Muscle layer of colon (tissue), 2 donors: ENCODE measurements around the gene ARHGEF16.

Experiments
- H3K27ac ChIP-seq: one replicate; pipeline ENCODE4 v1.7.0; 2013; ENCODE audit warnings: low read depth, mild to moderate bottlenecking, low read length, moderate library complexity
- H3K27me3 ChIP-seq, 2 donors: one replicate each; pipeline ENCODE4 v1.7.0; 2013; ENCODE audit warnings: low read length in 2 of 2, mild to moderate bottlenecking in 2 of 2; ENCODE audit not compliant: insufficient read depth in 2 of 2, control insufficient read depth in 1 of 2
- H3K36me3 ChIP-seq: one replicate; pipeline ENCODE4 v1.7.0; 2013; ENCODE audit warnings: mild to moderate bottlenecking, low read length; ENCODE audit not compliant: insufficient read depth
- H3K4me1 ChIP-seq: one replicate; pipeline ENCODE4 v1.7.0; 2013; ENCODE audit warnings: mild to moderate bottlenecking, low read length; ENCODE audit not compliant: insufficient read depth
- H3K4me3 ChIP-seq, 2 donors: one replicate each; pipeline ENCODE4 v1.7.0; 2013; ENCODE audit warnings: low read length in 2 of 2, low read depth in 1 of 2, mild to moderate bottlenecking in 1 of 2, moderate library complexity in 1 of 2
- H3K9ac ChIP-seq: one replicate; pipeline ENCODE4 v1.7.0; 2013; ENCODE audit warnings: low read length
- H3K9me3 ChIP-seq: one replicate; pipeline ENCODE4 v1.7.0; 2013; ENCODE audit warnings: mild to moderate bottlenecking, low read length
- donor health status: abdominal sarcoma.
- donor health status: Adenocarcinoma of cecum.

Gene ARHGEF16

DNA sequence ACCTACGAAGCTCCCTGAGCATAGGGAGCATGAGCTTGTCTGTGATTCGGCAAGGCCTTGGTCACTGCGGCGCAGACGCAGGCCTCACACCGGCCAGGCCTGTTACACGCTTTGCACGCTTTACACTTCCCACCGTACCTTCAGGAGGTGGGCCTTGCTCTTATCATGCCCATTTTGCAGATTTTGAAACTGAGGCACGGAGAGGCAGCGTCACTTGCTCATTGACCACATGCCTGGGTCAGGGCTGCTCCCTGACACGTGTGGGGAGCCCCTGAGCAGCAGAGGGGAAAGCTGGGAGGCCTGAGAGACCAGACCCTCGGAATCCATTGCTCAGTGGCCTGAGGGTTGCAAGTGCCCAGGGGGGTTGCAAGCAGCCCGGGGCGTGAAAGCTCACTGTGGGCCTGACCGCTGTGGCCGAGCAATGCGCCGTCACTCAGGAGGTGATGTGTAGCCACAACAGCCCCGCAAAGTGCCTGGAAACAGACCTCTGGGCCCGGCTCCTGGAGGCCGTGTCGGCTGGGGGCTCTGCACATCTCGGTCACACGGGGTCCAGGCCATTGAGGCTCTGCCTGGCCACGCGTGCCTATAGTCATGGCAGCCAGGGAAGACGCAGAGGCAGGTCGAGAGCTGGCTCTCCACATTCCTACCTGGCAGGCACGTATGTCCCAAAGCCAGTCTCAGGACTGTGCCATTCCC lies 6.9 kb downstream of the ARHGEF16 start:
- Histone ChIP-seq H3K27me3 (no peaks in the 10 kb centered on the region), H3K4me3 (no peak overlapping the region), H3K9me3 (no peaks in the 10 kb centered on the region), H3K27ac (no peak overlapping the region), H3K4me1 (no peaks in the 10 kb centered on the region), H3K36me3 (no peaks in the 10 kb centered on the region), H3K9ac (no peak overlapping the region)

DNA sequence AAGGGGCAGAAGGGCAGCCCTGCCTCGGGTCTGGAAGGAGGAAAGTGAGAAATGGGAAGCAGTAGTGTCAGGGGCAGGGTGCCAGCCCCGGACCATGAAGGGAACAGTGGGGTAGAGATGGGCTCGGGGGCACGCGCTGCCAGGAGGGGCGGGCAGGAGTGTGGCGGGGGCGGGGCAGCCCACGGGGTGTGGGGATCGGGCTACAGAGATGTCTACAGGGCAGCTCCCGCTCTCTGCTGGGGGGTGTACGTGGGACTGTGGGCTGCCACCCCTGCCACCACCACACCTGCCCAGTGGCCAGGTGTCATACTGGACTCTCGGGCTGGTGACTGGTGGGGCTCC lies 7.4 kb downstream of the ARHGEF16 start:
- H3K9me3 ChIP-seq = no peaks in the 10 kb centered on the region
- H3K9ac ChIP-seq = no peak overlapping the region
- no peaks in the 10 kb centered on the region for H3K4me1 ChIP-seq
- H3K27me3 ChIP-seq = no peaks in the 10 kb centered on the region
- H3K27ac ChIP-seq = no peak overlapping the region
- no peak overlapping the region for H3K4me3 ChIP-seq
- H3K36me3 ChIP-seq = no peaks in the 10 kb centered on the region

DNA sequence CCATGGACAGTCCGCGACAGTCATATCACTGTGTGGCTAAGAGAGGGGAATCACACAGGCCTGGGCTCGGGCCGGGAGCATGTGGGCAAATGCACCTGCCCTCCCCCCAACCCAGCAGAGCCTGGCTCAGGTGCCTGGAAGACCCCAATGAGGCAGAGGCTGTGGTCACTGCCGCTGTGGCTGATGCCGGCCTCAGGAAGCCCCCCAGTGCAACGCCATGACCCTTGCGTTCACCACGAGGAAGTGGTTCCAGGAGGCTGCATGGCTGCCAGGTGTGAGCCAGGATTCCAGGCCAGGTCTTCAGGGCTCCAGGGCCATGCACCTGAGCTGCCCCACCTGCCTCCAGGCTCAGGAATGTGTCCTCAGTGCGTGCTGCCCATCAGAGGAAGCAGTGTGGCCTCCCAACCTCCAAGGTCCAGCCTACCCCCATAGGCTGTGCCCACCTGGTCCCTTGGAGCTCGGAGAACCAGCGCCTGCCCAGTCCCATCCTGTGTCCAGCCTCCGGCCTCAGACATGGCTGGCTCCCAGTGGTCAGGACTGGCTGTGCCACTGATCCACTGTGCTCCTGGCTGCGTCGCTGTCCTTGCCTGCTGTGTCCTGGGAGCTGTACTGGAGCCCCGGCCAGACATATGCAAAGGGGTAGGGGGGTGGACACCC lies 8.0 kb downstream of the ARHGEF16 start:
- no peaks in the 10 kb centered on the region for H3K4me1 ChIP-seq
- no peak overlapping the region for H3K27ac ChIP-seq
- H3K9me3 ChIP-seq = no peaks in the 10 kb centered on the region
- no peaks in the 10 kb centered on the region for H3K36me3 ChIP-seq
- H3K27me3 ChIP-seq = no peaks in the 10 kb centered on the region
- no peak overlapping the region for H3K9ac ChIP-seq
- H3K4me3 ChIP-seq = no peak overlapping the region

DNA sequence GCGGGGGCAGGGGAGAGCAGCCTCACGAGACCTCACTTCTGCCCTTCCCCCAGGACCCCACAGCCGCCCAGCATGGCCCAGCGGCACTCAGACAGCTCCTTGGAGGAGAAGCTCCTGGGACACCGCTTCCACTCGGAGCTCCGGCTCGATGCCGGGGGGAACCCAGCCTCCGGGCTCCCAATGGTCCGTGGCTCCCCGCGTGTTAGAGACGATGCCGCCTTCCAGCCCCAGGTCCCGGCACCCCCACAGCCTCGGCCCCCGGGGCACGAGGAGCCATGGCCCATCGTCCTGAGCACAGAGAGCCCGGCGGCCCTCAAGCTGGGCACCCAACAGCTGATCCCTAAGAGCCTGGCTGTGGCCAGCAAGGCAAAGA lies 8.5 kb downstream of the ARHGEF16 start:
- Histone ChIP-seq H3K36me3 (no peaks in the 10 kb centered on the region), H3K9ac (no peak overlapping the region), H3K27me3 (no peaks in the 10 kb centered on the region), H3K9me3 (no peaks in the 10 kb centered on the region), H3K4me3 (no peak overlapping the region), H3K27ac (no peak overlapping the region), H3K4me1 (no peaks in the 10 kb centered on the region)

DNA sequence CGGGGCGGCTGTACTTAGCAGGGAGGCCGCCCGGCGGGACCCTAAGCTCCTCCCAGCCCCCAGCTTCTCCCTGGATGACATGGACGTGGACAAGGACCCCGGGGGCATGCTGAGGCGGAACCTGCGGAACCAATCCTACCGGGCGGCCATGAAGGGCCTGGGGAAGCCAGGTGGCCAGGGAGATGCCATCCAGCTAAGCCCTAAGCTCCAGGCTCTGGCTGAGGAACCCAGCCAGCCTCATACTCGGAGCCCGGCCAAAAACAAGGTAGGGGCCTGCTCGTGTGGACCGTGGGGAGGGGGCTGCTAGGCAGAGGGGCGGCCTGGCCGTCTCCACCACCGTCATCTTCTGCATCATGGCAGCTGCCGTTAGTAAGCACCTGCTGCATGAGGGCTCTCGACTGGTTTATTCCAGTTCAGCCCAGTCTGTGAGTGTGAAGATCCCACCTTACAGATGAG lies 9.0 kb downstream of the ARHGEF16 start:
- no peaks in the 10 kb centered on the region for H3K27me3 ChIP-seq

DNA sequence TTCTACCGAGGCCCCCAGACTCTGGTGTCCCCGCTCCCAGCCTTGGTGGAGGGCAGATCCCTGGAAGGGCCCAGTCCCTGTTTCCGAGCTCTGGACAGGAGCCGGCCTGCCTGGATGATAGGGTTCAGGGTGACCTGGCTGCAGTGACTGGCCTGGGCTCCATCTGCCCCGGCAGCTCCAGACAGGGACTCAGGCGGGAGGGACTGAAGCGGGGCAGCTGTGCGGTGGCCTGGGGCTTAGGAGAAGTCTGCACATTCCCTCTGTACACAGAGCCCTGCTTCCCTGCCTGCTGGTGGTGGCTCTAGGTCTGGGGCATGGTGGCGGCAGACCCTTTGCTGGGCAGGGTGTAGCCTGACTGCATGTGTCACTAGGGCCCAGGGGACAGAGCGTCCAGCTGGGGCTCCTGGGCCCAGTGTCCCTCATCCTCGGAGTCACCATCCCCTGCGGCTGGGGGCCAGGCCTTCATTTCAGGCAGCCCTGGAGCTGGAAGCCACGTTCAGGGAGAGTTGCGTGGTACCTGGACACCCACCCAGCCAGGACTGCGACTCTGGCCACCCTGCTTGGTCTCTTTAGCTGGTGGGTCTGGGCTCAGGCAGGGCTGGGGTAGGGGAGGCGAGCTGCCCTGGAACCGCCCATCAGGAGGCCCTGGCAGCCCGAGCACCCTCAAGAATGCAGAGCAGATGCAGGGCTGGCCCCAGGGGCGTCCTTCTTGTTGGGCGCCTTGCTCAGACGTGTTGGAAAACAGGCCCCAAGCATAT lies 9.6 kb downstream of the ARHGEF16 start:
- no peak overlapping the region for H3K27ac ChIP-seq
- no peaks in the 10 kb centered on the region for H3K27me3 ChIP-seq
- no peaks in the 10 kb centered on the region for H3K9me3 ChIP-seq
- H3K9ac ChIP-seq = no peak overlapping the region
- H3K4me1 ChIP-seq = no peaks in the 10 kb centered on the region
- no peak overlapping the region for H3K4me3 ChIP-seq
- H3K36me3 ChIP-seq = no peaks in the 10 kb centered on the region

More for the DNA sequence above, 9.0 kb downstream of the ARHGEF16 start:
- H3K27ac ChIP-seq = no peak overlapping the region
- no peaks in the 10 kb centered on the region for H3K4me1 ChIP-seq
- H3K4me3 ChIP-seq = no peak overlapping the region
- no peak overlapping the region for H3K9ac ChIP-seq
- no peaks in the 10 kb centered on the region for H3K9me3 ChIP-seq
- H3K36me3 ChIP-seq = no peaks in the 10 kb centered on the region

DNA sequence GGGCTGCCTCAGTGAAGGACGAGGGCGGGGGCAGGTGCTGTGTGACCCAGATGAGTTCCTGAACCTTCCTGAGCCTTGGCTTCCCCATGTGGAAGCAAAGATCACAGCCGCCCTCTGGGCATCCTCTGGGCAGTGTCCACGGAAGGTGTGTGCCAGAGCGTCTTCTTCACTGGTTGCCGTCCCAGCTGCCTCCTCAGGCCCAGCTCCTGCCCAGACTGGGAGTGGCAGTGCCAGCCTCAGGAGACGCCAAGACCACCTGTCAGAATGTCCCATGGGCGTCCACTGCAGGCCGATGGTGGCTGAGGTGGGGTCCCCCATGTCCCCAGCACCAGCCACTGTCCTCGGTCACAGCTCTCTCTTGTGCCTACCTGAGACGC lies 10.2 kb downstream of the ARHGEF16 start:
- Histone ChIP-seq H3K4me3 (no peak overlapping the region), H3K9me3 (no peaks in the 10 kb centered on the region), H3K36me3 (no peaks in the 10 kb centered on the region), H3K9ac (no peak overlapping the region), H3K27me3 (no peaks in the 10 kb centered on the region), H3K4me1 (no peaks in the 10 kb centered on the region), H3K27ac (no peak overlapping the region)

DNA sequence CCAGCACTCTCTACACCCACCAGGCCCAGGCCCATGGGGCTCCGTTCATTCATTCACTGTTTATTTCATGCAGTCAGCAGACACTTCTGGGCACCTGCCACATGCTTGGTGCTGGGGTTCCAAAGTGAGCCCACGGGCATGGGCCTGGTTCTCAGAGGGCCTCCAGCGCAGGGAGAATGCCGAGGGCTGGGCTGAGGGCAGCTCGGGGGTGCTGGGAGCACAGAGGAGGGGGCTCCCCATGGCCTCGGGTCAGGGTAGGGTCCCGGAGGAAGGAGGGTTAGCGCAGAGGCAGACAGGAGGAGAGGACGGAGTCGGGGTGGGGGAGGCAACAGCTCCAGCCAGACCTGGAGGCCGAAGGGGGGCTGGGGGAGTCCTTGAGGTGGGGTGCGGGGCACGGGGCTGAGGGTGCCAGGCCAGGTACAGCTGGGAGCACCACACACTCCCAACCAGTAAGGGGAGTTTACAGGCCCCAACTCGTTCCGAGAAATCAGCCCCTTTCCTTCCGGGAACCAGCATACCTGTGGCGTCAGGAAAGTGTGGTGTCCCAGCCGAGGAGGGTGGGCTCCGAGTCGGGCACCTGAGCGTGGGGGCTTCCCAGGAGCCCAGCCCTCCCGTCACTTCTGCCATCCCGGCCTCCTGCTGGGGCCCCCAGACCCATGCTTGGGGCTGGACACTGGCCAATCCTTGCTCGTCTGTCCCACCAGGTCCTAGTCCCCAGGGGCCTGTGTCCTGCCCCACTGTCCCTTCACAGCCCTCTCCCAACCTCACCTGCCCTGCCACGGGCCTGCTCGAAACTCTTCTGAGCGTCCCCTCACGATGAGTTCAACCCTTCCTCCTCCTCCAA lies 10.8 kb downstream of the ARHGEF16 start:
- H3K9me3 ChIP-seq = no peaks in the 10 kb centered on the region
- H3K9ac ChIP-seq = no peak overlapping the region
- no peaks in the 10 kb centered on the region for H3K4me1 ChIP-seq
- H3K27me3 ChIP-seq = no peaks in the 10 kb centered on the region
- H3K36me3 ChIP-seq = no peaks in the 10 kb centered on the region
- no peak overlapping the region for H3K4me3 ChIP-seq
- no peak overlapping the region for H3K27ac ChIP-seq

DNA sequence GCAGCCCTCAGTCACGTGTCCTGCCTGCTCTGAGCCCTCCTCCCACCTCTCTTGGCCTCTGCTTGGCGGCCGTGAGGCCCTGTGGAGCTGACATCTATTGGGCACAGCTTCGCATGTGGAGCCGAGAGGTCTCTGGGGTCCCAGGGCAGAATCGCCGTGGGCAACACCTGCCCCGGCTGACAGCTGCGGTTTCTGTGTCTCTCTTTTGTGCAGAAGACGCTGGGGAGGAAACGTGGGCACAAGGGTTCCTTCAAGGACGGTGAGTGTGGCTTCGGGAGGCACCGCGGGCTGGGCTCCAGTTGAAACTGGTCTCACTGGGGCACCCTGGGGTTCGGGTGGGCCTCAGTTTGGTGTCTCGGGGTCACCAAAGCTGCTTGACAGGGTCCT lies 11.5 kb downstream of the ARHGEF16 start:
- H3K27ac ChIP-seq = no peak overlapping the region
- no peaks in the 10 kb centered on the region for H3K27me3 ChIP-seq
- no peaks in the 10 kb centered on the region for H3K4me1 ChIP-seq
- no peaks in the 10 kb centered on the region for H3K9me3 ChIP-seq
- no peak overlapping the region for H3K9ac ChIP-seq
- no peaks in the 10 kb centered on the region for H3K36me3 ChIP-seq
- no peak overlapping the region for H3K4me3 ChIP-seq

DNA sequence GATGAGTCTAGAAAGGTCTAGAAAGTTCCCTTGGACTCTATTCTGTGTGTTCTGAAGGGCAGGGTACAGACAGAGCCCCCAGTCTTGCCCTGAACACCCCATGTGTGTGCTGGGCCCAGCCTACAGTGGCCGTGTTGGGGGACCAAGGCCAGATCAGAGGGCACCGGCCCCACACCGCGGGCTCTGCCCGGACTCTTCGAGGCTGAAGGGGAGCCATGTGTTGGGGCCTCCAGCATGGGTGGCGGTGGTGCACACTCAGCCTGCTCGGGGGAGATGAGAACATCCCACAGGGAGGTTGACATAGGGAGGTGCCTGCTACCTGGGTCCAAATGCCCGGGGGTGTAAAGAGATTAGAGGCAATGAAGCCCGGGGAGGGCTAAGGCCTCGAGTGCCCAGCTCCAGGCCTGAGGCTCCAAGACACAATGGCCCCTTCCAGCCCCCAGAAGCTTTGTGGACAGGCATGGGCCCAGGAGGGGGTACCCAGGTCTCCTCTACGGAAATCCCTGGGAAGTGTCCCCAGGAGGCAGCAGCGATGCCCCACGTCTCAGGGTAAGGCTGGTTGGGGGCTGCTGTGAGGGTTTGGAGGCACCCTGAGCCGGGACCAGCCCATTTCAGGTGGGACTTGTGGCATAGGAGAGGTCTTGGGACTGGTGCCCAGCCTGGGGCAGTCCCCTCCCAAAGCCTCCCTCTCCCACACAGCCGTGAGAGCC lies 12.1 kb downstream of the ARHGEF16 start:
- no peak overlapping the region for H3K4me3 ChIP-seq
- H3K9me3 ChIP-seq = no peaks in the 10 kb centered on the region
- no peaks in the 10 kb centered on the region for H3K27me3 ChIP-seq
- no peak overlapping the region for H3K27ac ChIP-seq
- H3K9ac ChIP-seq = no peak overlapping the region
- no peaks in the 10 kb centered on the region for H3K36me3 ChIP-seq
- no peaks in the 10 kb centered on the region for H3K4me1 ChIP-seq
